Skin epidermis (tissue), 12 donors: ENCODE data around the gene KCNT1.

Source experiments
- H3K27ac ChIP-seq, 21 experiments: fragments of 200-600 bp; sonication (generic) in 11 of 21; one replicate each; pipeline ENCODE4 v1.5.0; 2020; ENCODE audit warnings: mild to moderate bottlenecking in 3 of 21, inconsistent platforms in 2 of 21, moderate library complexity in 2 of 21
- H3K4me3 ChIP-seq, 7 experiments: fragments of 200-600 bp; sonication (generic) in 2 of 7; one replicate each; pipeline ENCODE4 v1.5.0; 2020; ENCODE audit warnings: inconsistent platforms in 2 of 7, mild to moderate bottlenecking in 2 of 7, moderate library complexity in 1 of 7

The KCNT1 gene

DNA sequence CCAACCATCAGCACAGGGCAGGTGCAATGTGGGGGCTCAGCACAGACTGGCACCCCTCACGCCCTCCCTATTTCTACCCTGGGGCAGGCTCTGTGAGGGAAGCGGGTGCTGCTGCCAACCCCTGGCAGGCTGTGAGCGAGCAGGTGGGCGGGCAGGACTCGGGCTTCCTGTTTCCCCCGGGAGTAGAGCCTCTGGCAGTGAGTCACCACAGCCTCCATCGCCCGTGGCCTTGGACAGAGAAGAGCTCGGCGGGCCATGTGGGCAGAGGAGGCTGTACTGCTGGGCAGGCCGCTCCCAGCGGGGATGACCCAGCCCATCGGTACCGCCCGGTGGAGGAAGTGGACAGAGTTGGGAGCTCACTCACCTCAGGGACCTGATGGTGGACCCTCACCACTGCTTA, 16.6 kb downstream of the KCNT1 start:
- Histone ChIP-seq H3K27ac (no peak overlapping the region), H3K4me3 (no peak overlapping the region)

DNA sequence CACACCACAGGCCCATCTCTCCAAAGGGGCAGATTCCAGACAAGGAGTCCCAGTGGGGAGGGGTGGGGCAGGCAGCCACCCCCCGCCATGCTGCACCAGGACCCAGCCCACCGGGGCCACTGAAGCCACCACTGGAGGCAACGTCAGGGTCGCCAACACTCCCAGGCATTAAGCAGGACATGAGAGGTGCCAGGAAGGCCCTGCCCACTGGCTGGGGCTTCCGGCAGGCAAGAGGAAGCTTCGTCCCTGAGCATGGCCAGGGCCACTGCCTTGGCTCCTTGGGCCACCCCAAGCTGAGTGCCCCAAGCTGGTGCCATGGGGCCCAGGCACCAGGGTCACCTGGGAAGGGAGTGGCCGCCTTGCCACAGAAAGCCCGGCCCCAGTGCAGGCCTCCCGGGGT, 17.5 kb downstream of the KCNT1 start:
- no peak overlapping the region for H3K27ac ChIP-seq
- no peak overlapping the region for H3K4me3 ChIP-seq

DNA sequence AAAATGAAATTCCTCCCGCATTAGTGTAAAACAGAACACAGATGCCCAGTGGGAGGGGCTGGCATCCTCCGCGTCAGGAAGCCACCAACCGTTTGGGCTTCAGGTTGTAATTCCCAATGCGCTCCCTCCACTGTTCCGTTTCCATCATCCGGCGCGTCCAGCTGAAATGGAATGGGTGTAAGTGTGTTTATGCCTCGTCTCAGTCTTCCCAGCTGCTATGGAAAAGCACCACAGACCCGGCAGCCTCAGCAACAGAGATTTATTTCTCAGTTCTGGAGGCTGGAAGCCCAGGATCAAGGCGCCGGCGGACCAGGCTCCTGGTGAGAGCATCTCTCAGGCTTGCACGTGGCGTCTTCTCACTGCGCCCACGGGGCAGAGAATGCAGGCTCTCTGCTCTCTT, 20.4 kb downstream of the KCNT1 start:
- H3K4me3 ChIP-seq = no peak overlapping the region
- H3K27ac ChIP-seq = no peak overlapping the region

DNA sequence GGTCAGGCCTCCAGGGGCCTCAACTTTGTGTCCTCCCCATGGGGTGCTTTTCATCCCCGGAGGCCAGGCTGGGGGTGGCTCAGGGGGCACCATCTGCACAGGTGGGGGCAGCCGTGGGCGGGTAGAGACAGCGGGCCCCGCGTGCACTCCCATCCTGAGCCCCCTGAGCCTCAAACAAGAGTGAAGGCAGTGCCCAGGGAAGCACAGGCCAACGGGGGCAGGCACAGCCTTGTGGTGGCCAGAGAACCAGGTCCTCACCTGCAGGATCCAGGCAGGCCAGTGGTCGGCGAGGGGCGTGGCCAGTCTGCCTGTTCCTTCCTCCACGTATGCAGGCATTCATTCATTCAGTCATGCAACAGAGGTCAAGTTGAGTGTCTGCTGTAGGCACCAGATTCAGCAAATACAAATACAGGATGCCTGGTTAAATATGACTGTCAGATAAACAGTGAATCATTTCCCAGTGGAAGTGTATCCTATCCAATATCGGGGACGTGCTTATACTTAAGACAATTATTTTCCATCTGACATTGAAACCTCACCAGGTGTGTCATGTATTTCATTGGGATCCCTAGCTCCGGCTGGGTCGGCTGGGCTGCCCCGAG, 22.3 kb downstream of the KCNT1 start:
- no peak overlapping the region for H3K27ac ChIP-seq
- H3K4me3 ChIP-seq = no peak overlapping the region

DNA sequence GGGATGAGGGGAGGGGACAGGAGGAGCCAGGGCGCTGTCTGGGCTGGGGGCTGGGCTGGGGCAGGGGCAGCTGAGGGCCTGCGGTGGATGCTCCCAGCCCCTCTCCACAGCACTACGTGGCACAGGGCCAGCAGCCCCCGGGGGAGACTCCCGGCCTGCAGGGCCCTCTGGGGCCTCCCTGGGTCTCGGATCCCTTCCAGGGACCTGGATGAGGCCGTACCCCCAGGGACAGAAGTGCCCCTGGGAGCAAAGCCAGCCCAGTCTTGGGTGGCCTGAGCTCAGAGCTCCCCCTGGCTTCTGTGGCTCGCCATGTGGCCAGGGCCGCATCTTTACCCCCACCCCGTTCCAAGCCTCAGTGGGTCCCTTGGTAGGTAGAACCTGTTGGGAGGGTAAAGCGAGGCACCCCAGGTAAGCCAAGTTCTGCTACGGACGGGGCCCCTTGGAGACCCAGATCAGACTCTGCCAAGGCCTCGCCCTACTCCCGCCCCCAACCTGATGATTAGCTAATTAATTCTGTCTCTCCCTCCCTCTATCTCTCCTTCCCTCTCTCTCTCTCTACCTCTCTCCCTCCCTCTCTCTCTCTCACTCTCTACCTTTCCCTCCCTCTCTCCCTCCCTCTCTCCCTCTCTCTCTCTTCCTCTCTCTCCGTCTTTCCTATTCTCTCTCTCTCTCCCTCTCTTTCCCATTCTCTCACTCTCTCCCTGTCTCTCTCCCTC, 24.3 kb downstream of the KCNT1 start:
- no peak overlapping the region for H3K4me3 ChIP-seq
- no peak overlapping the region for H3K27ac ChIP-seq

DNA sequence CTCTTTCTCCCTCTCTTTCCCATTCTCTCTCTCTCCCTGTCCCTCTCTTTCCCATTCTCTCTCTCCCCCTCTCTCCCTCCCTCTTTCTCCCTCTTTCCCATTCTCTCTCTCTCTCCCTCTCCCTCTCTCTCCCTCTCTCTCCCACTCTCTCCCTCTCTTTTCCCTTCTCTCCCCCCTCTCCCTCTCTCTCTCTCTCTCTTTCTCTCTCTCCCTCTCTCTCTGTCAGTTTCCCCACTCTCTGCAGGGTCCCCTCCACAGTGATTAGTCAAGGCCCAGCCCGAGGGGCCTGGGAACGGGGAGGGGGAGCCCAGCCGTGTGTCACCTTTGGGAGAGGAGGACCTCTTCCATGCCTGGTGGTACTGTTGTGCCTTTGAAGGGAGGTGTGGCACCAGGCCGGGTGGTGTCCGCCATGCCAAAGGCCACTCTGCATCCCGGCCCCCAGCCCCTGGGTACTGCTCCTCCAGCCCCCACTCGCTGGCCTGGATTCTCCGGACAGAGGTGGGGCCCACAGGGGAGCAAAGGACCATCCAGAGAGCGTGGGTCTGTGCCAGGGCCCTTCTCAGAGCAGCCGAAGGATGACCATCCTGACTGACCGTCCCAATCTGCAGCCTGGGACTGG, 25.4 kb downstream of the KCNT1 start:
- no peak overlapping the region for H3K27ac ChIP-seq
- H3K4me3 ChIP-seq = no peak overlapping the region

DNA sequence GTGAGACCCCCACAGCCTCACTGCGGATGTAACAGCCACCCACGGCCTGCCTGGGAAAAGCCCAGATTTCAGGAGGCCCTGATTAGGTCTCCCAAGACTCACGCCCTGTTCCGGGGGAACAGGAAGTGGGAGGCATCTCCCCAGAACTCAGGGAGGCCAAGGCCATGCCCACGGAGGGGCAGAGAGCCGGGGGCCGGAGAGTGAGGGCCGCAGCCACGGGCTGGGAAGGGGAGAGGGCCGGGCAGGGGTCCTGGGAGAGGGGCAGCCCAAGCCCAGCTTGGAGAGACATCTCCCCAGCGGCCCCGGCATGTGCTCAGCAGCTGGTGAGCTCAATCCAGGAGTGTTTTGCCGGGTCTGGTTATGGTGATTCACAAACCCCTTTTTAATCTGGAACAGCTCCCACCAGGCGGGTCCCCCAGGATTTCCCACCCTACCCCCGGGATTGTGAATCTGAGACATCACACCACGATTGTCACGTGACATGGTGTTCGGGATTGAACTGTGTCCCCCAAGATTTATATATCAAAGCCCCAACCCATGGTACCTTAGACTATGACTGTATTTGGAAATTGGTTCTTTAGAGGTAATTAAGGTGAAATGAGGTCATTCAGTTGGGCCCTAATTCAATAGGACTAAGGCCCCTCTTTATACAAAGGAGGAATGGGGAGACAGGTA, 26.6 kb downstream of the KCNT1 start:
- H3K27ac ChIP-seq = no peak overlapping the region
- no peak overlapping the region for H3K4me3 ChIP-seq

DNA sequence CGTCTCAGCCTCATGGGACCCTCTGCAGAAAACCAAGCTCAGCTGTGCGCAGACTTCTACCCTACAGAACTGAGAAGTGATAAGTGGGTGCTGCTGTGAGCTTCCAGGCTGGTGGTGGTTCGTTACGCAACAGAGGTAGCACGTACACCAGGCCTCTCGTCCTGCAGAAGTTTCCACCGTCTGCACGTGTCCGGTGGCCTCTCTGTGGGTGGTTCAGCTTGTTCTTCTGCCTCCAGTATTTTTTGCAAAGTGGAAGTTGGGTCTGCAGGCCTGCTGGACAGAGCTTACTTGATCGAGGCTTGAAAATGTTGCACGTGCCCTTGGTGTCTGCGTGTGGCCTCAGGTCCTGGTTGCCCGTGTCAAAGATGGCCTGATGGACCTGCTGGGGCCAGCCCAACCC, 27.5 kb downstream of the KCNT1 start:
- H3K27ac ChIP-seq = no peak overlapping the region
- H3K4me3 ChIP-seq = no peak overlapping the region

DNA sequence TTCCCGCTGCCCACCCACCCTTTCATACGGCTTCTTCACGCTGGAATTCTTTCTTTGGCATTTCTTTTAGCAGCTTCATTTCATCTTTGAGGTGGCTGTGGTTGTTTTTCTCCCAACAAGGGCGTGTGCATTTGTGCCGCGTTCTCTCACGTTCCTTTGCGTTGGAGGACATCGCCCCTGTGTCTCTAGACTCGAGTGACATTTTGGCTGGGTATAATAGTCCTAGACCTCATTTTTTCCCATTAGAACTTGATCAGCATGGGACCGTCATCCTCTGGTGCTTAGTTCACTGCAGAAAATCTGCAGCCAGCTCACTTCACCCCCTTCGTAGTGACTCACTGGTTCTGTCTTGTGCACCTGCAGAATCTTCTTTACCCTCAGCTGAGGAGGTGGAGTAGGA, 29.5 kb downstream of the KCNT1 start:
- H3K4me3 ChIP-seq = no peak overlapping the region
- no peak overlapping the region for H3K27ac ChIP-seq

DNA sequence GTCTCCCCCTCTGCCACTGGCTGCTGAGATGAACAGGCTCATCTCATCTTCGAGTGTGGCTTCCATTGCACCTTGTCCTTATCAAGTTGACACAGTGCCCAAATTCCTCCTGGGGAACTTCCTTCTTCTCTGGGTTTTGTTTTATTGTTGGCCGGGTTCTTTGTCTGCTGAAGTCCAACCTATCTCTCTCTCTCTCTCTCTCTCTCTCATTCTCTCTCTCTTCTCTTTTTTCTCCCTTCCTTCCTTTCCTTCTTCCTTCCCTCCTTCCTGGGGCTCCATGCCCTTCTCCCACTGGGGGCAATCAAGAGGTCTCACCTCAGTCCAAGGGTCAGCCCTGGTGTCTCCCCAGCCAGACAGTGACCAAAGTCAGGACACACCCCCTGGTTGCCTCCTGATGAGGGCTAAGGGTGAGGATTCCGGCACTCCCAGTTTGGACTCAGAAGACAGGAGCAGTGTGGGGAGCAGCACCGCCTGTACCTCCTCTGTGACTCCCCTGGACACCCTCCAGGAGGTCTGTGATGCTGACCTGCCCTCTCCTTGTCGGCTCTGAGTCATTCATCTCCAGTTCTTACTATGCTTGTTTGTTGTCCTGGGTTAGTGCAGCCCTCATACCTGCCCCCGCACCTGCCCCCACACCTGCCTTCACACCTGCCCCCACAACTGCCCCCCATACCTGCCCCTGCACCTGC, 30.7 kb downstream of the KCNT1 start:
- Histone ChIP-seq H3K27ac (no peak overlapping the region), H3K4me3 (no peak overlapping the region)

DNA sequence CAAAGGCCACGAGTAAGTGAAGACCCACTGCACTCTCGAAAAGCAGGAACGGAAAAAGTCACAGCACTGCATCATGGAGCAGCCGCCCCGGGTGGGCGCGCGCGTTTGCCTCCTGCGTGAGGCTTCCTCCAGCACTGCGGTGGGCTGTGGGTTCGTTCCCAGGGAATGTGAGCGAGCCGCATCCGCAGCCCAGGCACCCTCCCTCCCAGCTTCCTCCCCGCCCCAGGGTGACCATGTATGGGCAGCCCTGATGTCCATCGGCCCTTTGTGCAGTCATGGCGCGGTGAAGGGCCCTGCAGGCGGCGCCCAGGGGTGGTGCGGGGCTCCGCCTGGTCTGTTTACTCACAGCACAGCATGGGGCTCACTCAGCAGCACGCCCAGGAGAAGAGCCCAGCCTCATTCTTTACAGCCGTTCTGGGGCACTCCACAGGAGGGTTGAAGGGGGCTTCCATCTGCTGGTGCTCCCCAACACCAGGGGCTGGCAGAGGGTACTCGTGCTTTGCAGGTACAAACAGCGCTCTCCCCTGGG, 32.7 kb downstream of the KCNT1 start:
- Histone ChIP-seq H3K4me3 (no peak overlapping the region), H3K27ac (no peak overlapping the region)

DNA sequence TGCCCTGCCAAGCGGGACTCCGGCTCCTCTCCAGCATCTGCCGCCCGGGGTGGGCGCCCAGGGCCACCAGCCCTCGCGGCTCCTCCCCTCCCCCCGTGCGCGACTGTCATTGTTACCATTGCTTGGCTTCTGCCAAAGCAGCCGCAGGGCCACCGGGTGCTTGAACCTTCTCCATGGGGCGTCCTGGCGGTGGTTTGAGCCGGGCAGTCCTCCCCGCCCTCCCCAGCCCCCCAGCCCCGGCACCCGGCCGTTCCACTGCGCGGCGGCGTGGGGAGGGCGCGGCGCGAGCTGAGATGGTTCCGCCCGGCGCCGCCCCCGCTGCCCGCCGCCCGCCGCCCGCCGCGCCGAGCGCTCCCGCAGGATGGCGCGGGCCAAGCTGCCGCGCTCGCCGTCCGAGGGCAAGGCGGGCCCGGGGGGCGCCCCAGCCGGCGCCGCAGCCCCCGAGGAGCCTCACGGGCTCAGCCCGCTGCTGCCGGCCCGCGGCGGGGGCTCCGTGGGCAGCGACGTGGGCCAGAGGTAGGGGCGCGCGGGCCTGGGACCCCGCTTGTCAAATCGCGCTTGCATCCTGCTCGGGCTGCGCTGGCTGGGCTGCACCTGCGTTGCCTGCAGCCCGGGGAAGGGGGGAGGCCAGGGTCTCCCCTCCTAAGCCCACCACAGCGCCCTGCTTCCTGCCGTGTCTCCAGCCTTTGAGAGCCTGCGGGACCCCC, 34.4 kb downstream of the KCNT1 start:
- no peak overlapping the region for H3K4me3 ChIP-seq
- no peak overlapping the region for H3K27ac ChIP-seq

DNA sequence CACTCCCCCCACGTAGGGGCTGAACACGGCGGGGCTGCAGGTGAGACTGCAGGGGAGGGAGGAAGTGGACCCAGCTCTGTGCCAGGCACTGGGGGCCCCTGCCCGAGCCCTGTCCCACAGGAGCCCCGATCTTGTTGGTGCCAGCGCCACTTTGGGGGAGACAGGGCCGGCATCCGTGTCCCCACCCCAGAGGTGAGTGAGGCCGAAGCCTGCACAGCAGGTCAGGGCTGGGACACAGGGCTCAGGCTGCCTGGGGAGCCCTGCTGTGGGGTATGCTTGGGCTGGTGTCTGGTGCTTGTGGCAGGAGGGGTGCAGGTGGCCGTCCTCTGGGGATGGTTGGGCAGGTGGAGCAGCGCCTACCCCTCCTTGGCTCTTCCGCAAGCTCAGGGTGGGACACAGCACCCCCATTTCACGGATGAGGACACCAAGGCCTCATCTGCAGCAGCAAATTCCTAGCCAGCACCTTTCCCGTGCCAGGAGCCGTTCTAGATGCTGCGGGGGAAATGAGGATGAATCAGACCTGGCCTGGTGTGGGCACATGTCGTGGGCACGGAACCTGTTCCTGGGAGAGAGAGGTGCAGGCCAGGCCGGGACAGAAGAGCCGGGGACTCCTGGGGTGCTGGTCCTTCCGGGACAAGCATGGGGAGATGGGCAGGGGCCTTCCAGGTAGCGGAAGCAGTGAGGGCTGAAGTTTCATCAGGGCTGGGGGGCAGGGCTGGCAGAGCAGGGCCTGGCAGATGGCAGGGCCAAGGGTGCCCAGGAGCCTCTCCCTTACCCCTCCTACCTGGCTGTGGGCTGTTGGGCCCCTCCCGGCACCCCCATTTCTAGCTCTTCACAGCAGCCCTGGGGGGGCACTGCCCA, 35.2 kb downstream of the KCNT1 start:
- Histone ChIP-seq H3K27ac (no peak overlapping the region), H3K4me3 (no peak overlapping the region)

DNA sequence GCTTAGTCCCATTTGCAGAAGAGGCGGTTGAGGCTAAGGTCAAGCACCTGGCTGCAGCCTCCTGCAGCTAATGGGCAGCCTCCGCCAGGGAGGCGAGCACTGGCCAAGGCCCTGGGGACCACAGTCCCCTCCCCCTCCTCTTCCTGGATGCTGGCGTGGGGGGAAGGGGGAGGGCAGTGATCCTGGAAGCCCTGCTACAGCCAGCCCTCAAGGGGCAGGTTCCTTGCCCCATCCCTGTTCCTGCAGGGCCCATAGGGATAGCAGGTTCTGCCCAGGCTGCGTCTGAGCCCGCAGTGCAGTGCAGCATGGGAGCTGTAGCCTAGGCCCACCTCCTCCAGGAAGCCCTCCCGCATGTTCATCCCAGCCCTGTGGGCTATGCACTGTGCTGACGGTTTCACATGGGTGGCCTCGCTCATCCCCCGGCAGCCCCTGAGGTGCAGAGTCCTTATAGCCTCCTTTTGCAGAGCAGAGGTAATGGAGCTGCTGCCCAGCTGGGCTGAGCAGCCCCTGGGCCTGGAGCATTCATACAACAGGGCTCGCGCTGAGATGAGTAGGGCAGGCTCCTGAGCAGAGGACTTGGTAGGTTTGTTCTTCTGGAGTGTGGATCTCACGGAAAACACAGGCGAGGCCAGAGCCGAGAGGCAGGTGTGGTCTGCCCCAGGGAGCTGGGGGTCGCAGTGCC, 36.0 kb downstream of the KCNT1 start:
- H3K4me3 ChIP-seq = no peak overlapping the region
- H3K27ac ChIP-seq = no peak overlapping the region

DNA sequence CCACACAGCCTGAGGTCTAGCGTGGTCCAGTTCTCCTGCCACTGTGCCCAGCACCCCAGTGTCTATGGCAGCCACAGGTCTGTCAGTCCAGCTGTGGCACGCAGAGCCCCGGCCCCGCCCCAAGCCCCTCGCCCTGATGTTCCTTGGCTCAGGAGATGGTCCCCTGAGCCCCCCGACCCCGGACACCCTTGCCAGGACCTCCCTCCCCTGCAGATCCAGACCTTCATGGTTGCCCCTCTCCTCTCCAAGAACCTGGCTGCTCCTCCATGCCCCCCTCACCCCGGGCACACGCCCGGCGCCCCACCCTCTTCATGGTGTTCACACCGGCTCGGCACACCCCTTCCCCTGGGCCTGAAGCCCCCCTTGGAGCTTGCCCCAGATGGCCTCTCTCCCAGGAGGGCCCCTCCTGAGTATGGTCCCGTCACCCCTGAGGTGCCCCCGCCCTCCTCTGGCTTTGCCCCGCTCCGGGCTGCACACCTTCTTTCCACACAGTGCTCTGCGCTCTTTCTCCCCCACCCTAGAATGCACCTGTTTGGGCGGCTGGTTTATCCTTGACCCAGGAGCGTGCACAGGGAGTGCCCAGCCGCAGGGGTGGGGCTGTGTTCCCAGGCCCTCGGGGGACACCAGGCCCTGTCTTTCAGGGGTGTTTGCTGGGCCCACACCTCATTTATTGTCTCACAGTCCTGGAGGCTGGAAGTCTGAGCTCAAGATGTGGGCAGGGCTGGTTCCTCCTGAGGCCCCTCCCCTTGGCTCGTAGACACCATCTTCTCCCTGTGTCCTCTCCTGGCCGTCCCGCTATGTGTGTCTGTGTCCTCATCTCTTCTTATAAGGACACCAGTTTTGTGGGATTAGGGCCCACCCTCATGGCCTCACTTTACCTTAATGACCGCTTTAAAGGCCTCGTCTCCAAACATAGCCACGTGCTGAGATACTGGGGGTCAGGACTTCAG, 37.6 kb downstream of the KCNT1 start:
- Histone ChIP-seq H3K27ac (no peak overlapping the region), H3K4me3 (no peak overlapping the region)

DNA sequence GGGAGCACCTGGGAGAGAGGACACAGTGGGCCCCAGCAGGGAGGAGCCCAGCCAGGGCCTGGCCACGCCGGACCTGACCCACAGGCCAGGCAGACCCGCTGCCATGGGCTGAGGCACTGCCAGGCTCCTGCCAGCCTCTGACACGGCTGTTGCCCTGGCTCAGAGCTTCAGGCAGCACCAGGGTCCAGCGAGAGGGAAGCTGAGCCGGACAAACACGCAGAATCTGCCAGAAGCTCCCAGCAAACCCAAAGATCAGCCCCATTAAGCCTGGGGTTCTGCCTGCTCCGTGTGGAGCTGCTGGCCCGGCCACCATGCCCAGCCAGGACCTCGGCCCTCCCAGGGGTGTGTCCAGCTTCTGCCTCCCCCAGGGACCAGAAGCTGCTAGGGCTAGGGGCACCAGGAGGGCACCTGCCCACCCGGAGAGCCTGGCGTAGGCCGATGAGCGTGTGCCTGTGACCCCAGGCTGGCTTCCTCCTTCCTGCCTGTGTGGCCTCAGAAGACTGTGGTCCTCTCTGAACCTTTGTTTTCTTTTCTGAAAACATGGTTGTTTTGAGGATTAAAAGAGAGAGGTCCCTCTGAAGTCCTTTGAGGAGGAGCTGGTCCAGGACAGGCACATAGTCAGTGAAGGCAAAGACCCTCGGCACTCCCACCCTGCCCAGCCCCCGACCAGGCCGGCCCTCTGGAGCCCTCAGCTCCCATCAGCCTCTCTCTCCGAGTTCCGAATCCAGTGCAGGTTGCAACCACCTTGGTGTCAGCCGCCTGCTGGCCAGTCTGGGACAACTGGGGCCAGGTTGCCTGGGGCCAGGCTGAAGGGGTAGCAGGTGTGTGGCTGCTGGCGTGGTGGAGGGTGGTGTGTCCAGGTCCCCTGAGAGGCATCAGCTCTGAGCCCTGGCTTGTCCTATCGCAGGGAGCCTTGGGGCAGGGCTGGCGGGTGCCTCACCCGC, 39.6 kb downstream of the KCNT1 start:
- Histone ChIP-seq H3K4me3 (no peak overlapping the region), H3K27ac (no peak overlapping the region)
